ENCODE measurements around the gene HNRNPM.

HNRNPM gene

DNA sequence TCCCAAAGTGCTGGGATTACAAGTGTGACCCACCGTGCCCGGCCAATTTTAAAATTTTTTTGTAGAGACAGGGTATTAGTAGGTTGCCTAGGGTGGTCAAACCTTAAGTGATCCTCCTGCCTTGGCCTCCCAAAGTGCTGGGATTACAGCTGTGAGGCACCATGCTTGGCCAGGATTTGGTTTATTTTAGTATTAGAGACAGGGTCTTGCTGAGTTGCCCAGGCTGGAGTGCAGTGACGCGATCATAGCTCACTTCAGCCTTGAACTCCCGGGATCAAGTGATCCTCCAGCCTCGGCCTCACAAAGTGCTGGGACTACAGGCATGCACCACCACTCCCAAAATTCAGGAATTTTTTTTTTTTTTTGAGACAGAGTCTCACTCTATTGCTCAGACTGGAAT is 74.6 kb downstream of the HNRNPM start:
- no peak overlapping the region for H3K4me3 ChIP-seq (ENCODE audit: low read length)
- no peaks in the 10 kb centered on the region for H3K4me1 ChIP-seq (ENCODE audit: control insufficient read depth, low read depth, low read length)
- no peaks in the 10 kb centered on the region for H3K36me3 ChIP-seq (ENCODE audit: control insufficient read depth, low read depth, low read length)
- no peaks in the 10 kb centered on the region for H3K27me3 ChIP-seq (ENCODE audit: control insufficient read depth, insufficient read depth, low read length)
- H3K9ac ChIP-seq (ENCODE audit: low read length), result no peak overlapping the region
- H3K9me3 ChIP-seq (ENCODE audit: control insufficient read depth, low read depth, low read length), result no peaks in the 10 kb centered on the region
- H3K27ac ChIP-seq (ENCODE audit: low read length), result no peak overlapping the region

DNA sequence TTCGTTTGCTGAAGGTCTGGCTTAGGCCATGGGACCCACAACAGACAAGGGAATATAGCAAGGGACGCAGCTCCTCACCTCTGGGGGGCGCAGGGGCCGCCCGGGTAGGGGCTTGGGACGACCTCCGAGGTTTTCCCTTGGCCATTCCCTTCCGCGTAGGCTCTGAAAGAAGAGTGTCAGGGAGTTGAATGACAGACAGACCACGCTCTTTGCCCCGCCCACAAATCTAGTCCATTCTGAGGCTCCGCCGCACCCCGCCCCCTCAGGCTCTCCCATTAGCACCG is 80.6 kb downstream of the HNRNPM start:
- H3K36me3 ChIP-seq (ENCODE audit: control insufficient read depth, low read depth, low read length), result no peaks in the 10 kb centered on the region
- H3K27ac ChIP-seq (ENCODE audit: low read length), result peak overlapping the region; percentile 35
- H3K4me3 ChIP-seq (ENCODE audit: low read length), result peak overlapping the region; percentile 7
- peaks cover 3% of the 10 kb centered on the region for H3K4me1 ChIP-seq (ENCODE audit: control insufficient read depth, low read depth, low read length)
- peak overlapping the region; percentile 23 for H3K9ac ChIP-seq (ENCODE audit: low read length)
- H3K27me3 ChIP-seq (ENCODE audit: control insufficient read depth, insufficient read depth, low read length), result peaks cover 7% of the 10 kb centered on the region
- H3K9me3 ChIP-seq (ENCODE audit: control insufficient read depth, low read depth, low read length), result no peaks in the 10 kb centered on the region

DNA sequence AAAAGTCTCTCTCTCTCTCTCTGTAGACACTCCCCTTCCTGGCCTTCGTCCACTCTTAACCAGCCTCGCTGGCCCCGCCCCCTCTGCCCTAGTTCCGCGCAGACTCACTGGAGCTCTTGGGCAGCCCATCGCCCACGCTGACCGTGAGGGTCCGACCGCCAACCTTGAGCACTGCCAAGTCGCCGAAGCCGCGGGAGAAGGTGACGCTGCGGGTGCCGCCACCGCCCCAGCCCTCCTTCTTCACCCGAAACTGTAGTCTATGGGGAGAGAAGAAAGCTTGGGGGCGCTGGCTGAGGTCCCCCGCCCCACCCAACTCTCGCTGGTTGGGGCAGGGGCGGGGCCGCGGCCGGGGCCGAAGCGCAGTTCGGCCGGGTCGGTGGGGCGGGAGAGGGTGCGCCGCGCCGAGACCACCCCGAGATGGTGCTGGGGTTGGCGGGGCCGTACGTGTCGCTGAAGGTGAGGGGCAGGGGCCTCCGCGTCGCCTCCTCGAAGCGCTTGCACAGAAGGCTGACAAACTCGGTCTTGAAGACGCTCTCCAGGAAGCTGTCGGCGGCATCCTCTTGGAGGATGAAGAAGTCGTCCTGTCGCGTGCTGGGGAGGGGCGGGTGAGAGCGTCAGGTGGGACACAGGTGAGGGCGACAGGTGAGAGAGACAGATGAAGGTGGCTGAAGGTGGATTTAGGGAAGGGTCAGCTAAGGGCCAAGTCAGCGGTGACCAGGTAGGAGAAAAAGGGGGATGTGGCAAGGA is 81.7 kb downstream of the HNRNPM start:
- peak overlapping the region; percentile 94 for H3K9ac ChIP-seq (ENCODE audit: low read length)
- peak overlapping the region; percentile 84 for H3K27ac ChIP-seq (ENCODE audit: low read length)
- no peaks in the 10 kb centered on the region for H3K9me3 ChIP-seq (ENCODE audit: control insufficient read depth, low read depth, low read length)
- H3K27me3 ChIP-seq (ENCODE audit: control insufficient read depth, insufficient read depth, low read length), result peaks cover 7% of the 10 kb centered on the region
- H3K4me1 ChIP-seq (ENCODE audit: control insufficient read depth, low read depth, low read length), result peaks cover 3% of the 10 kb centered on the region
- H3K36me3 ChIP-seq (ENCODE audit: control insufficient read depth, low read depth, low read length), result no peaks in the 10 kb centered on the region
- H3K4me3 ChIP-seq (ENCODE audit: low read length), result peak overlapping the region; percentile 84

DNA sequence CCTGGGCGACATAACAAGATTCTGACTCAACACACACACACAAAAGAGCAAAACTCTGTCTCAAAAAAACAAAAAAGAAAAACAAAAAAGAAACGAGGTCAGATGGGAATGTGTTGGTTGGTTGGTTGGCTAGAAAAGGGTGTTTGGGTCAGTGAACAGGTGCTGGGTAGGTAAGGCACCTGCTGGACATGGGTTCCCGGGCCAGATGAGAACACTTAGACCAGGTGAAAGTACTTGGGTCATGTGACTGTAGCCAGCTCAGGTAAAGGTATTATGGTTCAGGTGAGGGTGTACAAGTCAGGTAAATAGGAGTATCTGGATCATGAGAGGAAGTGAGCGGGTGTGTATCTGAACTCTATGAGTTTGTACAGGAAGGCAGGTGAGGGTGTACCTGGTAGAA is 83.7 kb downstream of the HNRNPM start:
- Histone ChIP-seq H3K4me3 (ENCODE audit: low read length) (no peak overlapping the region), H3K4me1 (ENCODE audit: control insufficient read depth, low read depth, low read length) (peaks cover 3% of the 10 kb centered on the region), H3K36me3 (ENCODE audit: control insufficient read depth, low read depth, low read length) (no peaks in the 10 kb centered on the region), H3K27me3 (ENCODE audit: control insufficient read depth, insufficient read depth, low read length) (peaks cover 7% of the 10 kb centered on the region), H3K9ac (ENCODE audit: low read length) (no peak overlapping the region), H3K9me3 (ENCODE audit: control insufficient read depth, low read depth, low read length) (no peaks in the 10 kb centered on the region), H3K27ac (ENCODE audit: low read length) (no peak overlapping the region)

DNA sequence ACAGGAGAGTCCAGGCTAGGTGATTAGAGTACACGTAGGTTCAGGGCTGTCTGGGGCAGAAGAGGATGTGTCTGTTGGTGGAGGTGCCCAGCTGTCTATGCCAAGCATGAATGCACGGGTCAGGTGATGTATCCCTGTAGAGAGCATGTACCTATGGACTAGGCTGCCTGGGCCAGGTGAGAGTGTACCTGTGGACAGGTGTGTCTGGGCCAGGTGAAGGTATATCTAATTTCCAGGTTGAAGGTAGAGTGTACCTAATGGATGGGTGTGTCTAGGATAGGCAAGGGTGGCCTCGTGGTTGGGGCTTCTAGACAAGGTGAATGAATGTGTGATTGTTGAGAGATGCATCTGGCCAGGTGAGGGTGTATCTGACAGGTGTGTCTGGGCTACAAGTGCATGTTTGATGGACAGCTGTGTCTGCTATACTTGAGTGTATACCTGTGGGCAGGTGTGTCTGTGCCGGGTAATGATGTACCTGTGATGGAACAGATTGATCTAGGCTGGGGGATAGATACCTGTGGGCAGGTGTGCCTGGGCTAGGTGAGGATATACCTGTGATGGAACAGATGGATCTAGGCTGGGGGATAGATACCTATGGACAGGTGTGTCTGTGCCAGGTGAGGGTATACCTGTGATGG is 84.7 kb downstream of the HNRNPM start:
- peaks cover 7% of the 10 kb centered on the region for H3K27me3 ChIP-seq (ENCODE audit: control insufficient read depth, insufficient read depth, low read length)
- peaks cover 3% of the 10 kb centered on the region for H3K4me1 ChIP-seq (ENCODE audit: control insufficient read depth, low read depth, low read length)
- no peak overlapping the region for H3K9ac ChIP-seq (ENCODE audit: low read length)

DNA sequence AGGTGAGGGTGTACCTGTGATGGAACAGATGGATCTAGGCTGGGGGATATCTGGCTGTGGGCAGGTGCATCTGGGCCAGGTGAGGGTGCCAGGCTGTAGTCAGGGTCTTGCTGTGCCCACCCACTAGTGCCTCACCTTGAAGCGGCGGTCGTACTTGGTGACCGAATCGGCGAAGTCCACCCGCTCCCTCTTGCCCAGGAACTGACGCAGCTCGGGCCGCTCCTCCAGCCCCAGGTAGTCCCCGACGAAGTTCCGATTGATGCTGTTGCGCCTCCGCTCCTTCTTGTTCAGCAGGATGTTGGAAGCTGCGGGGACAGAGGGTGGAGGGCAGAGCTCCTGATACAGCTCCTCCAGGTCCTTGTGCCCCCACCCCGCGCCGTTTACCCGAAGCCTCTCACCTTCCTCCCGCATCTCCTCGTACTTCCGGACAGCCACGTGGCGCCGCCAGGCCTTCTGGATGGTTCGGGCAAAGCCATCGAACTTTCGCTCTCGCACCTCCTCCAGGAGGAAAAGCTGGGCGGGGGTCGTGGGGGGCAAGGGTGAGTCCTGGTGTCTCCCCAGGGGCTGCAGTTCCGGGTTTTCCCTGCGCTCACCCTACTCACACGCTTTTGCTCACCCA is 85.4 kb downstream of the HNRNPM start:
- no peak overlapping the region for H3K9ac ChIP-seq (ENCODE audit: low read length)
- H3K27me3 ChIP-seq (ENCODE audit: control insufficient read depth, insufficient read depth, low read length), result peaks cover 7% of the 10 kb centered on the region

More for the DNA sequence above, 84.7 kb downstream of the HNRNPM start:
- no peak overlapping the region for H3K27ac ChIP-seq (ENCODE audit: low read length)
- no peak overlapping the region for H3K4me3 ChIP-seq (ENCODE audit: low read length)
- H3K36me3 ChIP-seq (ENCODE audit: control insufficient read depth, low read depth, low read length), result no peaks in the 10 kb centered on the region
- no peaks in the 10 kb centered on the region for H3K9me3 ChIP-seq (ENCODE audit: control insufficient read depth, low read depth, low read length)

DNA sequence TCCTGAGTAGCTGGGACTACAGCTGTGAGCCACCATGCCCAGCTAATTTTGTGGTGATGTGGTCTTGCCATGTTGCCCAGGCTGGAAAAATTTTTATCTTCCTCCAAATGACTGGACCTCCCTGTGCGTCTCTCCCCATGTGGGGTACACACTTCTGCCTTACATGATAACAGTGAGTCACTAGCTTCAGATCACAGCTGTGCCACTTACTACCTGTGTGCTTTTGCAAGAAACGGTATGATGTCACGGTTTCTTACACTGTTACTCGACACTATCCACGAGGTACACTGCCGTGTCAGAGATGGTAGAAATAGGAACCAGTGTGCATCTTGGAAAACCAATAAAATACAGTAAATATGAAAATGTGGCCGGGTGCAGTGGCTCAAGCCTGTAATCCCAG is 86.7 kb downstream of the HNRNPM start:
- H3K9me3 ChIP-seq (ENCODE audit: control insufficient read depth, low read depth, low read length), result no peaks in the 10 kb centered on the region
- H3K4me1 ChIP-seq (ENCODE audit: control insufficient read depth, low read depth, low read length), result no peaks in the 10 kb centered on the region
- no peak overlapping the region for H3K9ac ChIP-seq (ENCODE audit: low read length)
- H3K27me3 ChIP-seq (ENCODE audit: control insufficient read depth, insufficient read depth, low read length), result peaks cover 7% of the 10 kb centered on the region
- no peaks in the 10 kb centered on the region for H3K36me3 ChIP-seq (ENCODE audit: control insufficient read depth, low read depth, low read length)
- no peak overlapping the region for H3K27ac ChIP-seq (ENCODE audit: low read length)
- no peak overlapping the region for H3K4me3 ChIP-seq (ENCODE audit: low read length)

More for the DNA sequence above, 85.4 kb downstream of the HNRNPM start:
- no peaks in the 10 kb centered on the region for H3K36me3 ChIP-seq (ENCODE audit: control insufficient read depth, low read depth, low read length)
- no peak overlapping the region for H3K27ac ChIP-seq (ENCODE audit: low read length)
- peaks cover 1% of the 10 kb centered on the region for H3K4me1 ChIP-seq (ENCODE audit: control insufficient read depth, low read depth, low read length)
- H3K9me3 ChIP-seq (ENCODE audit: control insufficient read depth, low read depth, low read length), result no peaks in the 10 kb centered on the region
- no peak overlapping the region for H3K4me3 ChIP-seq (ENCODE audit: low read length)

DNA sequence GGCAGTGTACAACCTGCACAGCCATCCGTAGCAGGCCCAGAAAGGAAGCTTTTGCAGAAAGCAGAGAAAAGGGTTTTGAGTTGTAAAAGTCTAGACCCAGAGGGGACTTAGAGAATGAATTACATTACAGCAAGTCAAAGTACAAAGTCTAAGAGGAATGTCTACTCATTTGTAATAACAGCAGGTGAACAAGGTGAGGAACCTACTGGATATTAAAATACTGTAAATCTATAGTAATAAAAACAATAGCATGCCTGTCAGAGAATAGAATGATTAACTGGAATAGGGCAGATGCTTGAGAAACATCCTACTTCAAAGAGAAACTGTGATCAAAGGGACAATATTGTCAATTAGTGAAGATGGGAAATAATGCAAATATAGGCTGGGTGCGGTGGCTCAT is 87.5 kb downstream of the HNRNPM start:
- Histone ChIP-seq H3K27me3 (ENCODE audit: control insufficient read depth, insufficient read depth, low read length) (peaks cover 2% of the 10 kb centered on the region), H3K36me3 (ENCODE audit: control insufficient read depth, low read depth, low read length) (no peaks in the 10 kb centered on the region), H3K9ac (ENCODE audit: low read length) (no peak overlapping the region), H3K9me3 (ENCODE audit: control insufficient read depth, low read depth, low read length) (no peaks in the 10 kb centered on the region), H3K4me1 (ENCODE audit: control insufficient read depth, low read depth, low read length) (no peaks in the 10 kb centered on the region), H3K4me3 (ENCODE audit: low read length) (no peak overlapping the region), H3K27ac (ENCODE audit: low read length) (no peak overlapping the region)

DNA sequence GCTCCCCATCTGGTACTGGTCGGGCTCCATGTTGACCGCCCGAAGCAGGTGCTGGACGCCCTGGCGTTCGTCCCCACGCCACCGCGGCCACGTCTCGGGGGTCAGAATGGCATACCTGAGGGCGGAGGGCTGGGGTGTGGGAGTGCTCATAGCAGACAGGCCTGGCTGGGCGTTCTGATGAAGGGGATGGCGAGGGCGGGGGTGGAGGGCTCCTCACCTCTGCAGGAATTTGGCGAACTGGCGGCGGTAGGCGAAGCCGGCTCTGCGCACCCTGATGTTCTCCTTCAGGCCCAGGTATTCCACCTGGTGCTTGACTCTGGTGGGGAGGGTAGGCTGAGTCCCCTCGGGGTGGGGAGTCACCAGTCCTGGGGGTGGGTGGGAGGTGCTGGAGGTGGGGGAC is 91.5 kb downstream of the HNRNPM start:
- no peaks in the 10 kb centered on the region for H3K4me1 ChIP-seq (ENCODE audit: control insufficient read depth, low read depth, low read length)
- no peaks in the 10 kb centered on the region for H3K27me3 ChIP-seq (ENCODE audit: control insufficient read depth, insufficient read depth, low read length)
- no peaks in the 10 kb centered on the region for H3K9me3 ChIP-seq (ENCODE audit: control insufficient read depth, low read depth, low read length)
- H3K36me3 ChIP-seq (ENCODE audit: control insufficient read depth, low read depth, low read length), result no peaks in the 10 kb centered on the region
- no peak overlapping the region for H3K9ac ChIP-seq (ENCODE audit: low read length)
- H3K4me3 ChIP-seq (ENCODE audit: low read length), result no peak overlapping the region
- no peak overlapping the region for H3K27ac ChIP-seq (ENCODE audit: low read length)

DNA sequence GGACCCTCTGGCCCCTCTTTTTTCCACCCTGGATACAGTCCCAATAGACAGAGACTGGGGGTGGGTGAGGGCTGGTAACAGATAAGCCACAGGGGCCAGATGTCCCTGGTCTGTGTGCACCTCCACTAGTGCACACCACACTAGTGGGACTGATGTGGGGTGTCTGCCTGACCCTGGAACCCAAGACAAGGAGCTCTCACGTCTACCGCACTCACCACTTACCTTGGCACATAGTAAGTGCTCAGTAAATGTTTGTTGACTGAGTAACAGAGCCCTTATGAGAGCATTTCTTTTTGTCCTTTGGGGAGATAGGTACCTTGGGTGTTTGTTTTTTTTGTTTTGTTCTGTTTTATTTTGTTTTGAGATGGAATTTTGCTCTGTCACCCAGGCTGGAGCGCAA is 92.3 kb downstream of the HNRNPM start:
- Histone ChIP-seq H3K4me3 (ENCODE audit: low read length) (no peak overlapping the region), H3K27me3 (ENCODE audit: control insufficient read depth, insufficient read depth, low read length) (no peaks in the 10 kb centered on the region), H3K9me3 (ENCODE audit: control insufficient read depth, low read depth, low read length) (no peaks in the 10 kb centered on the region)

More for the DNA sequence above, 92.3 kb downstream of the HNRNPM start:
- no peaks in the 10 kb centered on the region for H3K36me3 ChIP-seq (ENCODE audit: control insufficient read depth, low read depth, low read length)
- H3K27ac ChIP-seq (ENCODE audit: low read length), result no peak overlapping the region
- H3K4me1 ChIP-seq (ENCODE audit: control insufficient read depth, low read depth, low read length), result no peaks in the 10 kb centered on the region
- no peak overlapping the region for H3K9ac ChIP-seq (ENCODE audit: low read length)
